NB4 (cell line): ENCODE results near the gene FAT3.

Experiments
- CTCF ChIP-seq: IDR thresholded peaks from one replicate; pipeline ENCODE4 v1.5.1; 2012; ENCODE audit warnings: low read depth, low read length
- MAX ChIP-seq: IDR thresholded peaks from 2 replicates; pipeline ENCODE4 v1.6.1; 2011; ENCODE audit warnings: low read depth, low read length
- POLR2A ChIP-seq: IDR thresholded peaks from 2 replicates; pipeline ENCODE4 v1.6.1; 2011; ENCODE audit warnings: mild to moderate bottlenecking; ENCODE audit not compliant: insufficient read length; ENCODE audit errors: extremely low read depth

GRCh38 chr11:92198268-92198667 lies 26.4 kb upstream of the FAT3 start:
- TF ChIP-seq CTCF (no peak), POLR2A (no peak), MAX (no peak)
